ENCODE data around the gene PPP2R3A. TPM values are rescaled to one million over a fixed set of nuclear protein-coding genes. Genes with fewer than 3 reads are reported as not detected.
"Not testable (repeated sequence)": the region's sequence is repeated elsewhere in the genome, so short reads cannot be mapped to it uniquely, and the experiment has no call there.

The PPP2R3A gene
- polyA plus RNA-seq, 4 donors, result 1.0 to 8.6 (median 3.4) TPM

DNA sequence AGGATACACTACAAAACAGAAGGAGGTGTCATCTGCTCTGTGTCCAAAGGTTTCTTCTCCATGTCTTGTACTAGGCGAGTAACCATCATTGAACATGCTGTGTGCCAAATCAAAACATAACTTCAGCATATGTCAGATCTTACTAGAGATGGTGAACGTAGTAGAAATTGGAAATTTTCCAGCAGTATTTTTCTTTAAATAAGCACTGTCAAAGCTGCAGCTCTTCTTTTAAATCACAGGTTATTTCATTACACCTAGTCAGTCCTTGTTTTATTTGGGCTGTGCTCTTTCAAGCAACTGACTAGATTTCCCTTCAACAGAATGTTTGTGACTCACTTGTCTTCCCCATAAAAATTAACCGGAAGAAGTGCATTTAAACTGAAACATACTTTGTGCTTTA is 184.1 kb downstream of the PPP2R3A start:
- no peak overlapping the region for H3K4me3 ChIP-seq (ENCODE audit: low read depth in 1 of 3, low read length in 3 of 3)
- no peak for FAIRE-seq
- WGBS, 3 donors, result 60 to 71% (median 68%) methylated on average over 3 of the region's 3 CpGs
- DNase-seq, result no peak
- no peaks in the 10 kb centered on the region for H3K9me3 ChIP-seq (ENCODE audit: control insufficient read depth in 2 of 2, insufficient read depth in 1 of 2, low read depth in 1 of 2, low read length in 1 of 2)
- H3K27me3 ChIP-seq (ENCODE audit: control insufficient read depth in 3 of 3, insufficient read depth in 3 of 3, low read length in 3 of 3), result no peaks in the 10 kb centered on the region
- peaks cover 4 to 15% (median 12%) of the 10 kb centered on the region in 3 donors for H3K36me3 ChIP-seq (ENCODE audit: control insufficient read depth in 3 of 3, insufficient read depth in 2 of 3, low read depth in 1 of 3, low read length in 3 of 3)
- H3K4me1 ChIP-seq (ENCODE audit: control insufficient read depth in 3 of 3, insufficient read depth in 2 of 3, low read depth in 1 of 3, low read length in 2 of 3), result peaks cover 0 to 4% (median 1%) of the 10 kb centered on the region in 3 donors
- no peak overlapping the region for H3K27ac ChIP-seq (ENCODE audit: low read depth in 1 of 3, low read length in 2 of 3)

DNA sequence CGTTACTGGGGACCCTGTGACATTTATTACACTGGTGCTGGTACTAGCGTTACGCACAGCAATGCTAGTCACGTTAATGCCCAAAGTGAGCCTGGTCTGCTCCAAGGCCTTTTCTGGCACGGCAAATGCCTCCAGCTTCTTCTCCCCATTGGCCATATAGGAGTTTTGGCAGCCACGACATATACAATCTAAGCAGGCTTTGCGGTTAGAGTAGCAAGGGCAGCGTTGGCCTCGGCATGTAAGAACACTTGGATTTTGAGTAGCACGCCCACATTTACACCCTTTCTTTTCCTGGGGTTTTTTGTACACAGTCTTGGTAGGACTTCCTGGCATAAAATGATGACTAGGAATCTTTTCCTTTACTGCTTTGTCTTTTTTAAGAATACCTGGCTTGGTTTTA is 185.7 kb downstream of the PPP2R3A start:
- Histone ChIP-seq H3K9me3 (ENCODE audit: control insufficient read depth in 2 of 2, insufficient read depth in 1 of 2, low read depth in 1 of 2, low read length in 1 of 2) (no peaks in the 10 kb centered on the region), H3K27ac (ENCODE audit: low read depth in 1 of 3, low read length in 2 of 3) (no peak overlapping the region), H3K4me1 (ENCODE audit: control insufficient read depth in 3 of 3, insufficient read depth in 2 of 3, low read depth in 1 of 3, low read length in 2 of 3) (peaks cover 0 to 5% (median 4%) of the 10 kb centered on the region in 3 donors), H3K27me3 (ENCODE audit: control insufficient read depth in 3 of 3, insufficient read depth in 3 of 3, low read length in 3 of 3) (no peaks in the 10 kb centered on the region), H3K36me3 (ENCODE audit: control insufficient read depth in 3 of 3, insufficient read depth in 2 of 3, low read depth in 1 of 3, low read length in 3 of 3) (peaks cover 4 to 15% (median 9%) of the 10 kb centered on the region in 3 donors), H3K4me3 (ENCODE audit: low read depth in 1 of 3, low read length in 3 of 3) (no peak overlapping the region)
- WGBS, 3 donors, result 76 to 86% (median 84%) methylated on average over 10 of the region's 10 CpGs
- FAIRE-seq, result no peak
- DNase-seq, result no peak

DNA sequence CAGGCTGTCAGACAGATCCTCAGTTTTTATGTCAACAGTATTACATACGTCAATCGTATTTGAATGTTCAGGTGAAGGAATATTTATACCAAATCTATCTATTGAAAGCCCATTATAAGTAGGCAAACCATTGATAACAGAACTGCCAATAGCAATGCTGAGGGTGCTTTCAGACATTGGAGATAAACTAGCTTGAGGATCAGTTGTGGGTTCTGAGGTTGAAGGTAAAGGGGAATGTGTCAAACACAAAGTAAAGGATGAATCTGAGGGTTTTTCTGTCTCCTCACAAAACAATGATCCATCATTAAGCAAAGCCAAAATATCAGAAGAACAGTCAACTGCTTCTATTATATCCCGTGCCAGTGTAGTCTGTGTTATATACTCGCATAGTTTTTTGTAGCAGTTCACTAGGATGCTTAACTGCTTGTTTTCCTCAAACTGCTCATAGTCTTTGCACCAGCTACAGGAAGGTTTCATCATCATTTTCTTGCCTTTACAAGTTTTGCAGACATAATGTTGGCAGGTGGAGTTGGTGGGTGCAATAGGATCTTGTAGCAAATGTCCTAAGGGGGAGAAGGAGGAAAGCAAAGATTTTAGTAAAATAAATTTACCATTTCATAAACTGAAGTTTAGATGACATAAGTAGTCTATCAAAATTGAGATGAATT is 186.8 kb downstream of the PPP2R3A start:
- peaks cover 4 to 12% (median 6%) of the 10 kb centered on the region in 3 donors for H3K36me3 ChIP-seq (ENCODE audit: control insufficient read depth in 3 of 3, insufficient read depth in 2 of 3, low read depth in 1 of 3, low read length in 3 of 3)
- no peaks in the 10 kb centered on the region for H3K27me3 ChIP-seq (ENCODE audit: control insufficient read depth in 3 of 3, insufficient read depth in 3 of 3, low read length in 3 of 3)
- WGBS, 3 donors, result 80 to 84% (median 81%) methylated on average over 4 of the region's 4 CpGs
- FAIRE-seq (no peak), DNase-seq (no peak)
- H3K27ac ChIP-seq (ENCODE audit: low read depth in 1 of 3, low read length in 2 of 3), result no peak overlapping the region
- peaks cover 0 to 5% (median 2%) of the 10 kb centered on the region in 3 donors for H3K4me1 ChIP-seq (ENCODE audit: control insufficient read depth in 3 of 3, insufficient read depth in 2 of 3, low read depth in 1 of 3, low read length in 2 of 3)
- H3K4me3 ChIP-seq (ENCODE audit: low read depth in 1 of 3, low read length in 3 of 3), result no peak overlapping the region
- H3K9me3 ChIP-seq (ENCODE audit: control insufficient read depth in 2 of 2, insufficient read depth in 1 of 2, low read depth in 1 of 2, low read length in 1 of 2), result no peaks in the 10 kb centered on the region

DNA sequence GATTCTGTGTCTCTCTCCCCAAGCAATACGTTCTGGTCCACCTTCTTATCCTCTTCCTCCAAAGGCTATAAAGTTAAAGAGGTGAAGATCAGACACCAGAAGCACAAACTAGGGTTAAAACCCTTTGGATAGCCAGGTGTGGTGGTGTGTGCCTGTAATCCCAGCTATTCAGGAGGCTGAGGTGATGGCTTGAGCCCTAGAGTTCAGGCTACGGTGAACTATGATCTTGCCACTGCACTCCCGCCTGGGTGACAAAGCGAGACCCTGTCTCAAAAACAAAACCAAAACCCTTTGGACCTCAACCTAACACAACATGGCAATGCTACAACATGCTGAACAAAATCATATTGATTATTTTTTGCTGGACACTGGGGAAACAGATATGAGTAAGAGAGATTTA is 187.4 kb downstream of the PPP2R3A start:
- WGBS, 3 donors, result 90 to 92% (median 91%) methylated on average over 4 of the region's 4 CpGs
- peaks cover 0 to 5% (median 2%) of the 10 kb centered on the region in 3 donors for H3K4me1 ChIP-seq (ENCODE audit: control insufficient read depth in 3 of 3, insufficient read depth in 2 of 3, low read depth in 1 of 3, low read length in 2 of 3)
- no peak for FAIRE-seq

DNA sequence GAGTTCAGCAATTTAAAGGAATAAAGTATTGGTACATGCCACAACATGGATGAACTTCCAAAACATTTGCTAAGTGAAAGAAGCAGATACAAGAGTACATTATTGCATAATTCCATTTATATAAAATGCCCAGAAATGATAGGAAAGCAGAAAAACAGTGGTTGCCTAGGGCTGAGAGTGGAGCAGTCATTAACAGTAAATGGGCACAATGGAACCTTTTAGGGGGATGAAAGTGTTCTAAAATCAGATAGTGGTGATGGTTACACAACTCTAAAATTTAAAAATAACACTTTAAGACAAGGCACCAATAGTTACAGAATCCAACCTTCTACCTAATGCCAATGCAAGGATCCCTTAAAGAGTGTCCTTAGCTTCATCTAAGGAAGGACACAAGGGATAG is 196.0 kb downstream of the PPP2R3A start:
- no peaks in the 10 kb centered on the region for H3K9me3 ChIP-seq (ENCODE audit: control insufficient read depth in 2 of 2, insufficient read depth in 1 of 2, low read depth in 1 of 2, low read length in 1 of 2)
- FAIRE-seq, result no peak
- no peak for DNase-seq
- H3K4me1 ChIP-seq (ENCODE audit: control insufficient read depth in 3 of 3, insufficient read depth in 2 of 3, low read depth in 1 of 3, low read length in 2 of 3), result peaks cover 0 to 10% (median 0%) of the 10 kb centered on the region in 3 donors
- no peak overlapping the region for H3K27ac ChIP-seq (ENCODE audit: low read depth in 1 of 3, low read length in 2 of 3)
- H3K36me3 ChIP-seq (ENCODE audit: control insufficient read depth in 3 of 3, insufficient read depth in 2 of 3, low read depth in 1 of 3, low read length in 3 of 3), result peaks cover 0 to 7% (median 0%) of the 10 kb centered on the region in 3 donors
- H3K27me3 ChIP-seq (ENCODE audit: control insufficient read depth in 3 of 3, insufficient read depth in 3 of 3, low read length in 3 of 3), result no peaks in the 10 kb centered on the region
- H3K4me3 ChIP-seq (ENCODE audit: low read depth in 1 of 3, low read length in 3 of 3), result no peak overlapping the region

More for the DNA sequence above, 187.4 kb downstream of the PPP2R3A start:
- Histone ChIP-seq H3K36me3 (ENCODE audit: control insufficient read depth in 3 of 3, insufficient read depth in 2 of 3, low read depth in 1 of 3, low read length in 3 of 3) (peaks cover 4 to 12% (median 6%) of the 10 kb centered on the region in 3 donors), H3K9me3 (ENCODE audit: control insufficient read depth in 2 of 2, insufficient read depth in 1 of 2, low read depth in 1 of 2, low read length in 1 of 2) (no peaks in the 10 kb centered on the region), H3K4me3 (ENCODE audit: low read depth in 1 of 3, low read length in 3 of 3) (no peak overlapping the region), H3K27ac (ENCODE audit: low read depth in 1 of 3, low read length in 2 of 3) (no peak overlapping the region), H3K27me3 (ENCODE audit: control insufficient read depth in 3 of 3, insufficient read depth in 3 of 3, low read length in 3 of 3) (no peaks in the 10 kb centered on the region)
- no peak for DNase-seq

DNA sequence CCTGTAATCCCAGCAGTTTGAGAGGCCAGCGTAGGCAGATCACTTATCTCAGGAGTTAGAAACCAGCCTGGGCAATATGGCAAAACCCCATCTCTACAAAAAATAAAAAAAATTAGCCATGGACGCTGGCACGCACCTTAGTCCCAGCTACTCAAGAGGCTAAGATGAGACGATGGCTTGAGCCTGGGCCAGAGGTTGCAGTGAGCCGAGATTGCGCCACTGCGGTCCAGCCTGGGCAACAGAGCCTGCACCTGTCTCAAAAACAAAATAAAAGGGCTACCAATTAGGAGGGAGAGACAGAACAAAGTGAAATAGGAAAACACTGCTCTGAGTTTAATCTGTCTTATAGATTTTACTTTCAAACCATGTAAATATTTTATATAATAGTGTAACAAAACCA is 196.8 kb downstream of the PPP2R3A start:
- H3K27me3 ChIP-seq (ENCODE audit: control insufficient read depth in 3 of 3, insufficient read depth in 3 of 3, low read length in 3 of 3), result no peaks in the 10 kb centered on the region
- peaks cover 0 to 7% (median 0%) of the 10 kb centered on the region in 3 donors for H3K36me3 ChIP-seq (ENCODE audit: control insufficient read depth in 3 of 3, insufficient read depth in 2 of 3, low read depth in 1 of 3, low read length in 3 of 3)
- DNase-seq (no peak), FAIRE-seq (no peak)
- no peaks in the 10 kb centered on the region for H3K9me3 ChIP-seq (ENCODE audit: control insufficient read depth in 2 of 2, insufficient read depth in 1 of 2, low read depth in 1 of 2, low read length in 1 of 2)
- 90 to 95% (median 93%) methylated on average over 7 of the region's 7 CpGs for WGBS, 3 donors
- H3K4me1 ChIP-seq (ENCODE audit: control insufficient read depth in 3 of 3, insufficient read depth in 2 of 3, low read depth in 1 of 3, low read length in 2 of 3), result peaks cover 0 to 10% (median 0%) of the 10 kb centered on the region in 3 donors
- H3K4me3 ChIP-seq (ENCODE audit: low read depth in 1 of 3, low read length in 3 of 3), result no peak overlapping the region
- no peak overlapping the region for H3K27ac ChIP-seq (ENCODE audit: low read depth in 1 of 3, low read length in 2 of 3)

DNA sequence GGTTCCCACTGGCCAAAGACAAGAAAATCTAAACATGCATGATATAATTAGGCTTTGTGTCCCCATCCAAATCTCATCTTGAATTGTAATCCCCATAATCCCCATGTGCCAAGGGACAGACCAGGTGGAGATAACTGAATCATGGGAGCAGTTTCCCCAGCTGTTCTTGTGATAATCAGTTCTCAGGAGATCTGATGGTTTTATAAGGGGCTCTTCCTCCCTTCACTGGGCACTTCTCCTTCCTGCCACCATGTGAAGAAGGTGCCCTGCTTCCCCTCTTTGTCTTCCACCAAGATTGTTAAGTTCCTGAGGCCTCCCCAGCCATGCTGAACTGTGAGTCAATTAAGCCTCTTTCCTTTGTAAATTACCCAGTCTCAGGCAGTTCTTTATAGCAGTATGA is 198.1 kb downstream of the PPP2R3A start:
- H3K4me3 ChIP-seq (ENCODE audit: low read depth in 1 of 3, low read length in 3 of 3); FAIRE-seq; H3K27me3 ChIP-seq (ENCODE audit: control insufficient read depth in 3 of 3, insufficient read depth in 3 of 3, low read length in 3 of 3); H3K27ac ChIP-seq (ENCODE audit: low read depth in 1 of 3, low read length in 2 of 3); H3K9me3 ChIP-seq (ENCODE audit: control insufficient read depth in 2 of 2, insufficient read depth in 1 of 2, low read depth in 1 of 2, low read length in 1 of 2); H3K36me3 ChIP-seq (ENCODE audit: control insufficient read depth in 3 of 3, insufficient read depth in 2 of 3, low read depth in 1 of 3, low read length in 3 of 3); DNase-seq: not testable (repeated sequence)
- H3K4me1 ChIP-seq (ENCODE audit: control insufficient read depth in 3 of 3, insufficient read depth in 2 of 3, low read depth in 1 of 3, low read length in 2 of 3), result peaks cover 0 to 10% (median 0%) of the 10 kb centered on the region in 3 donors

DNA sequence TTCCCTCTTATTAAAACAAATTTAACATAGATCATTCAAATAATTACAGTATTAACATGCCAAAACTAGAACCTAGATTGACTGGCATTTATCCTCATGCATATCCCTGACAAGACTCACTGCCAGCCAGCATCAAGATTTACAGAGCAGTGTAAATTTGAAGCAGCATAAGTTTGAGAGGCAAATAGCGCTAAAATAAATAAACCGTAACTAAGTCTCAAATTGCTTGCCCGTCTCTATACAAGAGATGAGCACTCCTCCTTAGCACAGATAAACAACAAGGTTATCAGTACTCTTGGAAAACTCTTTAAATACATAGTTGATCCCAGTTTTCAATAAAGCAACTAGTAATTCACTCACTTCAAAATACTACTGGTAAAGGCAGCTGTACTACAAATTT is 201.0 kb downstream of the PPP2R3A start:
- Histone ChIP-seq H3K4me3 (ENCODE audit: low read depth in 1 of 3, low read length in 3 of 3) (no peak overlapping the region), H3K27me3 (ENCODE audit: control insufficient read depth in 3 of 3, insufficient read depth in 3 of 3, low read length in 3 of 3) (no peaks in the 10 kb centered on the region), H3K9me3 (ENCODE audit: control insufficient read depth in 2 of 2, insufficient read depth in 1 of 2, low read depth in 1 of 2, low read length in 1 of 2) (no peaks in the 10 kb centered on the region), H3K27ac (ENCODE audit: low read depth in 1 of 3, low read length in 2 of 3) (no peak overlapping the region), H3K4me1 (ENCODE audit: control insufficient read depth in 3 of 3, insufficient read depth in 2 of 3, low read depth in 1 of 3, low read length in 2 of 3) (peaks cover 0 to 14% (median 0%) of the 10 kb centered on the region in 3 donors), H3K36me3 (ENCODE audit: control insufficient read depth in 3 of 3, insufficient read depth in 2 of 3, low read depth in 1 of 3, low read length in 3 of 3) (peaks cover 0 to 3% (median 0%) of the 10 kb centered on the region in 3 donors)
- 56 to 72% (median 71%) methylated on average over 3 of the region's 3 CpGs for WGBS, 3 donors
- DNase-seq (no peak), FAIRE-seq (no peak)

DNA sequence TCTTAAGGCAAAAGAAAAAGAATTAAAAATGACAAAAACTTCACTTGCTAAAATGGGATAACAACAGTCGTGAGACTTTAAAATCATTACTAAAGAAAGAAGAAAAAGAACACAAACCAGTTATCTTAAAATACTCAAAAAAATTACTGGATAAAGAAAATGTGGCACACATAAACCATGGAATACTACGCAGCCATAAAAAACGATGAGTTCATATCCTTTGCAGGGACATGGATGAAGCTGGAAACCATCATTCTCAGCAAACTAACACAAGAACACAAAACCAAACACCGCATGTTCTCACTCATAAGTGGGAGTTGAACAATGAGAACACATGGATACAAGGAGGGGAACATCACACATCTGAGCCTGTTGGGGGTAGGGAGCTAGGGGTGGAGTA is 202.7 kb downstream of the PPP2R3A start:
- not testable (repeated sequence) for H3K27me3 ChIP-seq (ENCODE audit: control insufficient read depth in 3 of 3, insufficient read depth in 3 of 3, low read length in 3 of 3); H3K36me3 ChIP-seq (ENCODE audit: control insufficient read depth in 3 of 3, insufficient read depth in 2 of 3, low read depth in 1 of 3, low read length in 3 of 3); DNase-seq; H3K4me3 ChIP-seq (ENCODE audit: low read depth in 1 of 3, low read length in 3 of 3); H3K9me3 ChIP-seq (ENCODE audit: control insufficient read depth in 2 of 2, insufficient read depth in 1 of 2, low read depth in 1 of 2, low read length in 1 of 2); H3K27ac ChIP-seq (ENCODE audit: low read depth in 1 of 3, low read length in 2 of 3); FAIRE-seq
- 95 to 98% (median 96%) methylated on average over 4 of the region's 4 CpGs for WGBS, 3 donors
- H3K4me1 ChIP-seq (ENCODE audit: control insufficient read depth in 3 of 3, insufficient read depth in 2 of 3, low read depth in 1 of 3, low read length in 2 of 3), result peaks cover 0 to 14% (median 0%) of the 10 kb centered on the region in 3 donors

Data from small intestine (tissue), 7 donors.